ENCODE results near the gene RPS18. TPM values are rescaled to one million over a fixed set of nuclear protein-coding genes. Genes with fewer than 3 reads are reported as not detected.
A peak's percentile ranks its signal among the peaks of the same experiment; 100 is the strongest.

The RPS18 gene
- total and polyA plus RNA-seq, 9 of the 15 experiments (the other 6 are each of a cell fraction or from before 2014, with no cell fraction given), result 5,023 to 17,516 (median 8,131) TPM

DNA sequence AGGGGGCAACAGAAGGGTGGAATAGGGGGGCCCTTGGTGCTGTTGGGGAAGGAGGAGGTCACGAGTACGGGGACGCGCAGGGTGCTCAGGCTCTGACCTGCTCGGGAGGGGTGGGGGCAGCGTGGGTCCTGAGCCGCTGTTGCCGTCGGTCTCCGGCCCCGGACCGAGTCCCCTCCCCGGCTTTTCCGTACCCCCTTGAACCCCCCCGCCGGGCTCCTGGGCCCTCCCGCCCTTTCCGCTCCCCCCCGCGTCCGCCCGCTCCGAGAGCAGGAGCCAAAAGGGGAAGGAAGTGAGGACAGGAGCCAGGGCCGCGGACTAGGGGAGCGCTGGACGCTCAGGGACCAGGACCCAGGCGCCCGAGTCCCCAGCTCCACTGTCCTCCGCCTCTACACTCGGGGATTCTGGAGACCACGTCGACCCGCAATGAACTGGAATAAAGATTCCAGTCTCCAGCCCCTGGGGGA, 26.9 kb downstream of the RPS18 start, which contains the start of gene RGL2 (continued):
- TF ChIP-seq, protein P1, sequence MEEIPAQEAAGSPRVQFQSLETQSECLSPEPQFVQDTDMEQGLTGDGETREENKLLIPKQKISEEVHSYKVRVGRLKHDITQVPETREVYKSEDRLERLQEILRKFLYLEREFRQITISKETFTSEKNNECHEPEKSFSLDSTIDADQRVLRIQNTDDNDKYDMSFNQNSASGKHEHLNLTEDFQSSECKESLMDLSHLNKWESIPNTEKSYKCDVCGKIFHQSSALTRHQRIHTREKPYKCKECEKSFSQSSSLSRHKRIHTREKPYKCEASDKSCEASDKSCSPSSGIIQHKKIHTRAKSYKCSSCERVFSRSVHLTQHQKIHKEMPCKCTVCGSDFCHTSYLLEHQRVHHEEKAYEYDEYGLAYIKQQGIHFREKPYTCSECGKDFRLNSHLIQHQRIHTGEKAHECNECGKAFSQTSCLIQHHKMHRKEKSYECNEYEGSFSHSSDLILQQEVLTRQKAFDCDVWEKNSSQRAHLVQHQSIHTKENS (CRISPR knock-in tag; IDR thresholded peaks at IDR 0.05), result no peak
- no peak for TF ChIP-seq TCF7L2 (IDR thresholded peaks at IDR 0.05; ENCODE audit: low read depth, low read length)
- TF ChIP-seq, protein P2, sequence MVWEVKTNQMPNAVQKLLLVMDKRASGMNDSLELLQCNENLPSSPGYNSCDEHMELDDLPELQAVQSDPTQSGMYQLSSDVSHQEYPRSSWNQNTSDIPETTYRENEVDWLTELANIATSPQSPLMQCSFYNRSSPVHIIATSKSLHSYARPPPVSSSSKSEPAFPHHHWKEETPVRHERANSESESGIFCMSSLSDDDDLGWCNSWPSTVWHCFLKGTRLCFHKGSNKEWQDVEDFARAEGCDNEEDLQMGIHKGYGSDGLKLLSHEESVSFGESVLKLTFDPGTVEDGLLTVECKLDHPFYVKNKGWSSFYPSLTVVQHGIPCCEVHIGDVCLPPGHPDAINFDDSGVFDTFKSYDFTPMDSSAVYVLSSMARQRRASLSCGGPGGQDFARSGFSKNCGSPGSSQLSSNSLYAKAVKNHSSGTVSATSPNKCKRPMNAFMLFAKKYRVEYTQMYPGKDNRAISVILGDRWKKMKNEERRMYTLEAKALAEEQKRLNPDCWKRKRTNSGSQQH (CRISPR knock-in tag; IDR thresholded peaks at IDR 0.05), result peak; percentile 65; the same call in 1 of the 2 replicates
- no peak for TF ChIP-seq NCOA6 (IDR thresholded peaks at IDR 0.05)
- TF ChIP-seq, protein P3, sequence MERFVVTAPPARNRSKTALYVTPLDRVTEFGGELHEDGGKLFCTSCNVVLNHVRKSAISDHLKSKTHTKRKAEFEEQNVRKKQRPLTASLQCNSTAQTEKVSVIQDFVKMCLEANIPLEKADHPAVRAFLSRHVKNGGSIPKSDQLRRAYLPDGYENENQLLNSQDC (CRISPR knock-in tag; IDR thresholded peaks at IDR 0.05), result peak; percentile 37; the same call in 1 of the 2 replicates
- TF ChIP-seq, protein P4, sequence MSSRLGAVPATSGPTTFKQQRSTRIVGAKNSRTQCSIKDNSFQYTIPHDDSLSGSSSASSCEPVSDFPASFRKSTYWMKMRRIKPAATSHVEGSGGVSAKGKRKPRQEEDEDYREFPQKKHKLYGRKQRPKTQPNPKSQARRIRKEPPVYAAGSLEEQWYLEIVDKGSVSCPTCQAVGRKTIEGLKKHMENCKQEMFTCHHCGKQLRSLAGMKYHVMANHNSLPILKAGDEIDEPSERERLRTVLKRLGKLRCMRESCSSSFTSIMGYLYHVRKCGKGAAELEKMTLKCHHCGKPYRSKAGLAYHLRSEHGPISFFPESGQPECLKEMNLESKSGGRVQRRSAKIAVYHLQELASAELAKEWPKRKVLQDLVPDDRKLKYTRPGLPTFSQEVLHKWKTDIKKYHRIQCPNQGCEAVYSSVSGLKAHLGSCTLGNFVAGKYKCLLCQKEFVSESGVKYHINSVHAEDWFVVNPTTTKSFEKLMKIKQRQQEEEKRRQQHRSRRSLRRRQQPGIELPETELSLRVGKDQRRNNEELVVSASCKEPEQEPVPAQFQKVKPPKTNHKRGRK (tag; IDR thresholded peaks at IDR 0.05), result no peak
- TF ChIP-seq, protein P5, sequence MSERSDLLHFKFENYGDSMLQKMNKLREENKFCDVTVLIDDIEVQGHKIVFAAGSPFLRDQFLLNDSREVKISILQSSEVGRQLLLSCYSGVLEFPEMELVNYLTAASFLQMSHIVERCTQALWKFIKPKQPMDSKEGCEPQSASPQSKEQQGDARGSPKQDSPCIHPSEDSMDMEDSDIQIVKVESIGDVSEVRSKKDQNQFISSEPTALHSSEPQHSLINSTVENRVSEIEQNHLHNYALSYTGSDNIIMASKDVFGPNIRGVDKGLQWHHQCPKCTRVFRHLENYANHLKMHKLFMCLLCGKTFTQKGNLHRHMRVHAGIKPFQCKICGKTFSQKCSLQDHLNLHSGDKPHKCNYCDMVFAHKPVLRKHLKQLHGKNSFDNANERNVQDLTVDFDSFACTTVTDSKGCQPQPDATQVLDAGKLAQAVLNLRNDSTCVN (CRISPR knock-in tag; IDR thresholded peaks at IDR 0.05), result peak; percentile 86
- no peak for TF ChIP-seq ZNF174 (CRISPR knock-in tag; IDR thresholded peaks at IDR 0.05)
- 0 out of 2 replicates have a peak, but pooled peaks have one; percentile 31 for TF ChIP-seq KDM2B (CRISPR knock-in tag; IDR thresholded peaks at IDR 0.05)
- peak in 1 of 2 experiments; percentile 97; a peak in 2 of 4 replicates for TF ChIP-seq KDM4B (IDR thresholded peaks at IDR 0.05; ENCODE audit: borderline replicate concordance in 2 of 2, low read depth in 1 of 2)
- TF ChIP-seq, protein P6, sequence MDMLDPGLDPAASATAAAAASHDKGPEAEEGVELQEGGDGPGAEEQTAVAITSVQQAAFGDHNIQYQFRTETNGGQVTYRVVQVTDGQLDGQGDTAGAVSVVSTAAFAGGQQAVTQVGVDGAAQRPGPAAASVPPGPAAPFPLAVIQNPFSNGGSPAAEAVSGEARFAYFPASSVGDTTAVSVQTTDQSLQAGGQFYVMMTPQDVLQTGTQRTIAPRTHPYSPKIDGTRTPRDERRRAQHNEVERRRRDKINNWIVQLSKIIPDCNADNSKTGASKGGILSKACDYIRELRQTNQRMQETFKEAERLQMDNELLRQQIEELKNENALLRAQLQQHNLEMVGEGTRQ (CRISPR knock-in tag; IDR thresholded peaks at IDR 0.05), result no peak
- peak; percentile 76 for TF ChIP-seq PHF8 (IDR thresholded peaks at IDR 0.05; ENCODE audit: borderline replicate concordance, low read length)
- no peak for TF ChIP-seq YBX1 (IDR thresholded peaks at IDR 0.05)
- TF ChIP-seq, protein P7, sequence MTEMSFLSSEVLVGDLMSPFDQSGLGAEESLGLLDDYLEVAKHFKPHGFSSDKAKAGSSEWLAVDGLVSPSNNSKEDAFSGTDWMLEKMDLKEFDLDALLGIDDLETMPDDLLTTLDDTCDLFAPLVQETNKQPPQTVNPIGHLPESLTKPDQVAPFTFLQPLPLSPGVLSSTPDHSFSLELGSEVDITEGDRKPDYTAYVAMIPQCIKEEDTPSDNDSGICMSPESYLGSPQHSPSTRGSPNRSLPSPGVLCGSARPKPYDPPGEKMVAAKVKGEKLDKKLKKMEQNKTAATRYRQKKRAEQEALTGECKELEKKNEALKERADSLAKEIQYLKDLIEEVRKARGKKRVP (CRISPR knock-in tag; IDR thresholded peaks at IDR 0.05), result peak; percentile 51; the same call in 1 of the 2 replicates
- TF ChIP-seq, protein P8, sequence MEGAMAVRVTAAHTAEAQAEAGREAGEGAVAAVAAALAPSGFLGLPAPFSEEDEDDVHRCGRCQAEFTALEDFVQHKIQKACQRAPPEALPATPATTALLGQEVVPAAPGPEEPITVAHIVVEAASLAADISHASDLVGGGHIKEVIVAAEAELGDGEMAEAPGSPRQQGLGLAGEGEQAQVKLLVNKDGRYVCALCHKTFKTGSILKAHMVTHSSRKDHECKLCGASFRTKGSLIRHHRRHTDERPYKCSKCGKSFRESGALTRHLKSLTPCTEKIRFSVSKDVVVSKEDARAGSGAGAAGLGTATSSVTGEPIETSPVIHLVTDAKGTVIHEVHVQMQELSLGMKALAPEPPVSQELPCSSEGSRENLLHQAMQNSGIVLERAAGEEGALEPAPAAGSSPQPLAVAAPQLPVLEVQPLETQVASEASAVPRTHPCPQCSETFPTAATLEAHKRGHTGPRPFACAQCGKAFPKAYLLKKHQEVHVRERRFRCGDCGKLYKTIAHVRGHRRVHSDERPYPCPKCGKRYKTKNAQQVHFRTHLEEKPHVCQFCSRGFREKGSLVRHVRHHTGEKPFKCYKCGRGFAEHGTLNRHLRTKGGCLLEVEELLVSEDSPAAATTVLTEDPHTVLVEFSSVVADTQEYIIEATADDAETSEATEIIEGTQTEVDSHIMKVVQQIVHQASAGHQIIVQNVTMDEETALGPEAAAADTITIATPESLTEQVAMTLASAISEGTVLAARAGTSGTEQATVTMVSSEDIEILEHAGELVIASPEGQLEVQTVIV (CRISPR knock-in tag; IDR thresholded peaks at IDR 0.05; ENCODE audit: borderline replicate concordance), result peak; percentile 37; the same call in 1 of the 2 replicates
- TF ChIP-seq SNRNP70 (optimal IDR thresholded peaks at IDR 0.05; ENCODE audit: low read depth, low read length), result no peak
- 0 out of 2 replicates have a peak, but pooled peaks have one; percentile 33 for TF ChIP-seq ZNF134 (CRISPR knock-in tag; conservative IDR thresholded peaks at IDR 0.05)
- TF ChIP-seq TCF7 (IDR thresholded peaks at IDR 0.05; ENCODE audit: borderline replicate concordance), result no peak

Data from K562 (cell line).